ENCODE data around the gene IPO11. TPM values are rescaled to one million over a fixed set of nuclear protein-coding genes. Genes with fewer than 3 reads are reported as not detected.

IPO11 gene
- total and polyA plus RNA-seq, 4 donors = 4.7 to 20.6 (median 9.0) TPM

GRCh38 chr5:62596691-62597090 is 184.1 kb downstream of the IPO11 start:
- no peaks in the 10 kb centered on the region for H3K9me3 ChIP-seq (ENCODE audit: control insufficient read depth in 4 of 4, low read length in 3 of 4)
- DNase-seq (ENCODE audit: low spot score) = no peak
- no peaks in the 10 kb centered on the region for H3K27me3 ChIP-seq (ENCODE audit: control insufficient read depth in 4 of 4, insufficient read depth in 4 of 4, low read length in 3 of 4)
- H3K9ac ChIP-seq (ENCODE audit: low read depth in 1 of 2, low read length in 2 of 2) = no peak overlapping the region
- H3K36me3 ChIP-seq (ENCODE audit: control insufficient read depth in 4 of 4, insufficient read depth in 3 of 4, low read depth in 1 of 4, low read length in 3 of 4) = no peaks in the 10 kb centered on the region
- no peak overlapping the region for H3K4me3 ChIP-seq (ENCODE audit: low read depth in 1 of 3, low read length in 3 of 3)
- H3K4me1 ChIP-seq (ENCODE audit: control insufficient read depth in 4 of 4, insufficient read depth in 4 of 4, low read length in 3 of 4) = no peaks in the 10 kb centered on the region
- WGBS = 97% methylated on average over 1 of the region's 1 CpG
- H3K27ac ChIP-seq (ENCODE audit: low read depth in 1 of 2, low read length in 2 of 2) = no peak overlapping the region
- no peak for TF ChIP-seq RAD21 (IDR thresholded peaks at IDR 0.05)
- no peak for TF ChIP-seq SP1 (IDR thresholded peaks at IDR 0.05)
- TF ChIP-seq FOXA2 (IDR thresholded peaks at IDR 0.05) = no peak
- no peak for TF ChIP-seq HNF4A (conservative IDR thresholded peaks at IDR 0.05)
- TF ChIP-seq REST (IDR thresholded peaks at IDR 0.05) = no peak
- TF ChIP-seq TAF1 (conservative IDR thresholded peaks at IDR 0.05) = no peak
- no peak for TF ChIP-seq JUND (IDR thresholded peaks at IDR 0.05)
- no peak for TF ChIP-seq HNF4G (IDR thresholded peaks at IDR 0.05)
- no peak for TF ChIP-seq NR2F2 (IDR thresholded peaks at IDR 0.05)
- no peak for TF ChIP-seq ZBTB33 (IDR thresholded peaks at IDR 0.05)
- TF ChIP-seq YY1 (IDR thresholded peaks at IDR 0.05) = no peak
- TF ChIP-seq FOXA1 (IDR thresholded peaks at IDR 0.05) = no peak
- TF ChIP-seq GABPA (IDR thresholded peaks at IDR 0.05 in 1 of 2, conservative IDR thresholded peaks at IDR 0.05 in 1 of 2) = no peak
- TF ChIP-seq MAX (IDR thresholded peaks at IDR 0.05) = no peak
- TF ChIP-seq RXRA (IDR thresholded peaks at IDR 0.05) = no peak
- no peak for TF ChIP-seq ATF3 (IDR thresholded peaks at IDR 0.05)
- no peak for TF ChIP-seq EGR1 (IDR thresholded peaks at IDR 0.05; ENCODE audit: low read depth in 2 of 2)
- no peak for TF ChIP-seq CTCF (IDR thresholded peaks at IDR 0.05; ENCODE audit: low read depth, low read length, missing input control)

Measured in liver (tissue), 9 donors.